HepG2 (cell line): Measurements from ENCODE around the gene ZNF341. TPM values are rescaled to one million over a fixed set of nuclear protein-coding genes. Genes with fewer than 3 reads are reported as not detected.

Experiments
- CC2D1A ChIP-seq: sonication (generic); formaldehyde crosslinking; IDR thresholded peaks from 2 replicates; pipeline ENCODE4 v1.8.1; 2023; ENCODE audit warnings: mild to moderate bottlenecking, missing genetic modification reagents
- E2F1 ChIP-seq: sonication (generic); formaldehyde crosslinking; IDR thresholded peaks from 2 replicates; pipeline ENCODE4 v1.5.0; 2020; ENCODE audit warnings: missing genetic modification reagents
- KAT8 ChIP-seq: IDR thresholded peaks from 2 replicates; pipeline ENCODE4 v1.6.1; 2016; ENCODE audit warnings: missing genetic modification reagents, missing compliant biosample characterization
- MYNN ChIP-seq: sonication (generic); formaldehyde crosslinking; IDR thresholded peaks from 2 replicates; pipeline ENCODE4 v1.4.0; 2020; ENCODE audit warnings: mild to moderate bottlenecking, low read depth, missing genetic modification reagents
- NCOA5 ChIP-seq: sonication (generic); formaldehyde crosslinking; IDR thresholded peaks from 2 replicates; pipeline ENCODE4 v1.4.0; 2020; ENCODE audit warnings: missing genetic modification reagents
- ONECUT2 ChIP-seq: sonication (generic); formaldehyde crosslinking; IDR thresholded peaks from 2 replicates; pipeline ENCODE4 v1.4.0; 2020; ENCODE audit warnings: missing genetic modification reagents
- PAF1 ChIP-seq: IDR thresholded peaks from 2 replicates; pipeline ENCODE4 v1.6.1; 2016; ENCODE audit warnings: missing genetic modification reagents, missing compliant biosample characterization
- PCBP1 ChIP-seq: fragments of 200-400 bp; formaldehyde crosslinking; IDR thresholded peaks from 2 replicates; pipeline ENCODE4 v1.6.1; 2017; ENCODE audit warnings: mild to moderate bottlenecking, low read depth, low read length, borderline replicate concordance
- RARG ChIP-seq: sonication (generic); formaldehyde crosslinking; IDR thresholded peaks from 2 replicates; pipeline ENCODE4 v1.4.0; 2020; ENCODE audit warnings: low read depth, mild to moderate bottlenecking, missing genetic modification reagents
- SMARCE1 ChIP-seq: fragments of 450-650 bp; IDR thresholded peaks from 2 replicates; pipeline ENCODE4 v1.6.1; 2017; ENCODE audit warnings: borderline replicate concordance
- TAF1 ChIP-seq: sonication (generic); formaldehyde crosslinking; IDR thresholded peaks from 2 replicates; pipeline ENCODE4 v1.4.0; 2020; ENCODE audit warnings: missing genetic modification reagents
- ZBTB20 ChIP-seq: sonication (generic); formaldehyde crosslinking; IDR thresholded peaks from 2 replicates; pipeline ENCODE4 v1.8.1; 2023; ENCODE audit warnings: missing genetic modification reagents, low read depth, mild to moderate bottlenecking, borderline replicate concordance
- ZBTB38 ChIP-seq: sonication (generic); formaldehyde crosslinking; IDR thresholded peaks from 2 replicates; pipeline ENCODE4 v1.5.1; 2020; ENCODE audit warnings: mild to moderate bottlenecking, missing genetic modification reagents
- ZC3H13 ChIP-seq: sonication (generic); formaldehyde crosslinking; IDR thresholded peaks from 2 replicates; pipeline ENCODE4 v1.8.1; 2023; ENCODE audit warnings: mild to moderate bottlenecking, missing genetic modification reagents, moderate library complexity
- ZNF557 ChIP-seq: sonication (generic); formaldehyde crosslinking; IDR thresholded peaks from 2 replicates; pipeline ENCODE4 v1.4.0; 2020; ENCODE audit warnings: missing genetic modification reagents
- ZNF564 ChIP-seq: sonication (generic); formaldehyde crosslinking; IDR thresholded peaks from 2 replicates; pipeline ENCODE4 v1.8.1; 2023; ENCODE audit warnings: mild to moderate bottlenecking, missing genetic modification reagents
- ZNF605 ChIP-seq: sonication (generic); formaldehyde crosslinking; IDR thresholded peaks from 2 replicates; pipeline ENCODE4 v1.8.0; 2022; ENCODE audit warnings: mild to moderate bottlenecking, missing genetic modification reagents
- ZNF670 ChIP-seq: sonication (generic); formaldehyde crosslinking; IDR thresholded peaks from 2 replicates; pipeline ENCODE4 v1.8.0; 2022; ENCODE audit warnings: mild to moderate bottlenecking, missing genetic modification reagents, borderline replicate concordance
- ZNF737 ChIP-seq: sonication (generic); formaldehyde crosslinking; IDR thresholded peaks from 2 replicates; pipeline ENCODE4 v1.5.0; 2020; ENCODE audit warnings: missing genetic modification reagents, mild to moderate bottlenecking, borderline replicate concordance
- ZSCAN20 ChIP-seq: sonication (generic); formaldehyde crosslinking; IDR thresholded peaks from 2 replicates; pipeline ENCODE4 v1.4.0; 2020; ENCODE audit warnings: missing genetic modification reagents, mild to moderate bottlenecking, borderline replicate concordance
- polyA plus RNA-seq, 8 experiments: library from polyadenylated mRNA; depleted of rRNA in 3 of 8; stranded (reverse) in 7 of 8; unstranded in 1 of 8; fragments of >200 nt; fragmentation: Illumina TruSeq in 4 of 8; extraction: Trizol in 4 of 8; gene quantifications; 2 replicates each; pipeline versions ENCODE4 v1.2.1 to v1.2.3, GENCODE V29; 2011 to 2016; ENCODE audit warnings: low read depth in 4 of 8, missing spikeins in 1 of 8, mixed read lengths in 1 of 8; ENCODE audit not compliant: insufficient read depth in 1 of 8
- total RNA-seq, 5 experiments: library from RNA; depleted of rRNA; stranded (reverse); fragments of >200 nt; fragmentation: Illumina TruSeq; extraction: Trizol; gene quantifications; 2 replicates each; pipeline ENCODE4 v1.2.3, GENCODE V29; 2016; ENCODE audit warnings: low read depth in 1 of 5
- TF ChIP-seq, protein P1 (sequence below): sonication (generic); formaldehyde crosslinking; IDR thresholded peaks from 2 replicates; pipeline ENCODE4 v1.4.0; 2020; ENCODE audit warnings: mild to moderate bottlenecking, missing genetic modification reagents
- TF ChIP-seq, protein P2 (sequence below): sonication (generic); formaldehyde crosslinking; IDR thresholded peaks from 2 replicates; pipeline ENCODE4 v1.4.0; 2020; ENCODE audit warnings: missing genetic modification reagents
- TF ChIP-seq, protein P3 (sequence below): sonication (generic); formaldehyde crosslinking; IDR thresholded peaks from 2 replicates; pipeline ENCODE4 v1.5.0; 2020; ENCODE audit warnings: missing genetic modification reagents

ZNF341 gene
- total and polyA plus RNA-seq, 2 of the 13 experiments (the other 11 are each of a cell fraction or from before 2014, with no cell fraction given) = 1.1 to 2.2 TPM

GRCh38 chr20:33701629-33702450, 30.0 kb upstream of the ZNF341 start (continued):
- no peak for TF ChIP-seq MYNN (CRISPR knock-in tag)
- TF ChIP-seq NCOA5 (CRISPR knock-in tag) = no peak
- no peak for TF ChIP-seq ZNF564 (CRISPR knock-in tag)
- no peak for TF ChIP-seq PAF1 (CRISPR knock-in tag)
- TF ChIP-seq, protein P1, sequence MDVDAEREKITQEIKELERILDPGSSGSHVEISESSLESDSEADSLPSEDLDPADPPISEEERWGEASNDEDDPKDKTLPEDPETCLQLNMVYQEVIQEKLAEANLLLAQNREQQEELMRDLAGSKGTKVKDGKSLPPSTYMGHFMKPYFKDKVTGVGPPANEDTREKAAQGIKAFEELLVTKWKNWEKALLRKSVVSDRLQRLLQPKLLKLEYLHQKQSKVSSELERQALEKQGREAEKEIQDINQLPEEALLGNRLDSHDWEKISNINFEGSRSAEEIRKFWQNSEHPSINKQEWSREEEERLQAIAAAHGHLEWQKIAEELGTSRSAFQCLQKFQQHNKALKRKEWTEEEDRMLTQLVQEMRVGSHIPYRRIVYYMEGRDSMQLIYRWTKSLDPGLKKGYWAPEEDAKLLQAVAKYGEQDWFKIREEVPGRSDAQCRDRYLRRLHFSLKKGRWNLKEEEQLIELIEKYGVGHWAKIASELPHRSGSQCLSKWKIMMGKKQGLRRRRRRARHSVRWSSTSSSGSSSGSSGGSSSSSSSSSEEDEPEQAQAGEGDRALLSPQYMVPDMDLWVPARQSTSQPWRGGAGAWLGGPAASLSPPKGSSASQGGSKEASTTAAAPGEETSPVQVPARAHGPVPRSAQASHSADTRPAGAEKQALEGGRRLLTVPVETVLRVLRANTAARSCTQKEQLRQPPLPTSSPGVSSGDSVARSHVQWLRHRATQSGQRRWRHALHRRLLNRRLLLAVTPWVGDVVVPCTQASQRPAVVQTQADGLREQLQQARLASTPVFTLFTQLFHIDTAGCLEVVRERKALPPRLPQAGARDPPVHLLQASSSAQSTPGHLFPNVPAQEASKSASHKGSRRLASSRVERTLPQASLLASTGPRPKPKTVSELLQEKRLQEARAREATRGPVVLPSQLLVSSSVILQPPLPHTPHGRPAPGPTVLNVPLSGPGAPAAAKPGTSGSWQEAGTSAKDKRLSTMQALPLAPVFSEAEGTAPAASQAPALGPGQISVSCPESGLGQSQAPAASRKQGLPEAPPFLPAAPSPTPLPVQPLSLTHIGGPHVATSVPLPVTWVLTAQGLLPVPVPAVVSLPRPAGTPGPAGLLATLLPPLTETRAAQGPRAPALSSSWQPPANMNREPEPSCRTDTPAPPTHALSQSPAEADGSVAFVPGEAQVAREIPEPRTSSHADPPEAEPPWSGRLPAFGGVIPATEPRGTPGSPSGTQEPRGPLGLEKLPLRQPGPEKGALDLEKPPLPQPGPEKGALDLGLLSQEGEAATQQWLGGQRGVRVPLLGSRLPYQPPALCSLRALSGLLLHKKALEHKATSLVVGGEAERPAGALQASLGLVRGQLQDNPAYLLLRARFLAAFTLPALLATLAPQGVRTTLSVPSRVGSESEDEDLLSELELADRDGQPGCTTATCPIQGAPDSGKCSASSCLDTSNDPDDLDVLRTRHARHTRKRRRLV = 0 out of 2 replicates have a peak, but pooled peaks have one; percentile 56
- TF ChIP-seq, protein P2, sequence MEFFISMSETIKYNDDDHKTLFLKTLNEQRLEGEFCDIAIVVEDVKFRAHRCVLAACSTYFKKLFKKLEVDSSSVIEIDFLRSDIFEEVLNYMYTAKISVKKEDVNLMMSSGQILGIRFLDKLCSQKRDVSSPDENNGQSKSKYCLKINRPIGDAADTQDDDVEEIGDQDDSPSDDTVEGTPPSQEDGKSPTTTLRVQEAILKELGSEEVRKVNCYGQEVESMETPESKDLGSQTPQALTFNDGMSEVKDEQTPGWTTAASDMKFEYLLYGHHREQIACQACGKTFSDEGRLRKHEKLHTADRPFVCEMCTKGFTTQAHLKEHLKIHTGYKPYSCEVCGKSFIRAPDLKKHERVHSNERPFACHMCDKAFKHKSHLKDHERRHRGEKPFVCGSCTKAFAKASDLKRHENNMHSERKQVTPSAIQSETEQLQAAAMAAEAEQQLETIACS (CRISPR knock-in tag) = no peak
- TF ChIP-seq CC2D1A (CRISPR knock-in tag) = no peak
- no peak for TF ChIP-seq ZNF557 (CRISPR knock-in tag)
- no peak for TF ChIP-seq RARG (CRISPR knock-in tag)
- no peak for TF ChIP-seq SMARCE1
- TF ChIP-seq, protein P3, sequence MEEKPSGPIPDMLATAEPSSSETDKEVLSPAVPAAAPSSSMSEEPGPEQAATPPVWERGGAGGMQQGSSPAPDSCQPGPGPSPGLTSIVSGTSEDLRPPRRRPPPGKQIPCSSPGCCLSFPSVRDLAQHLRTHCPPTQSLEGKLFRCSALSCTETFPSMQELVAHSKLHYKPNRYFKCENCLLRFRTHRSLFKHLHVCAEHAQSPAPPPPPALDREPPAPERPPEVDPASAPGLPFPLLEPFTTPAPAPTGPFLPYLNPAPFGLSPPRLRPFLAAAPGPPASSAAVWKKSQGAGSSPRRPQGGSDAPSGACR (CRISPR knock-in tag) = peak; percentile 93
- TF ChIP-seq TAF1 (CRISPR knock-in tag) = no peak
- TF ChIP-seq ZSCAN20 = no peak
- TF ChIP-seq ZNF605 (CRISPR knock-in tag) = peak; percentile 85
- peak; percentile 95 for TF ChIP-seq ZBTB38
- TF ChIP-seq KAT8 (CRISPR knock-in tag) = peak; percentile 19; the same call in 1 of the 2 replicates
- peak; percentile 83; the same call in 1 of the 2 replicates for TF ChIP-seq ZC3H13 (CRISPR knock-in tag)
- TF ChIP-seq PCBP1 = no peak
- peak; percentile 59; the same call in 1 of the 2 replicates for TF ChIP-seq ONECUT2
- TF ChIP-seq ZNF737 (CRISPR knock-in tag) = no peak
- no peak for TF ChIP-seq E2F1 (CRISPR knock-in tag)
- TF ChIP-seq ZBTB20 (CRISPR knock-in tag) = peak; percentile 76; the same call in 1 of the 2 replicates
- TF ChIP-seq ZNF670 = no peak; the same call in 1 of the 2 replicates
